K562 (cell line): ENCODE results near the gene CERS2. TPM values are rescaled to one million over a fixed set of nuclear protein-coding genes. Genes with fewer than 3 reads are reported as not detected.

Source experiments
- ATAC-seq: fragments of 200-7000 bp; cut with Tn5 transposase; 3 replicates; pipeline ENCODE4 v1.9.1; 2020; ENCODE audit warnings: moderate library complexity
- BruUV-seq: library from RNA; stranded (reverse); fragments of 400-500 nt; replicated peaks from 2 replicates; lab custom pipeline; 2021; lab: Mats Ljungman, UMichigan
- CTCF ChIA-PET: fragments of 300-600 bp; formaldehyde crosslinking; extraction: SDS; loops from one replicate; lab custom pipeline; 2021; ENCODE audit warnings: low intra/inter-chr PET ratio; lab: Yijun Ruan, JAX
- POLR2A ChIA-PET: fragments of 300-600, 350-650 bp; sonication (Branson Sonifier 250); formaldehyde crosslinking; extraction: SDS; loops from one replicate; lab custom pipeline; 2021; ENCODE audit warnings: antibody characterized with exemption, inconsistent platforms; lab: Yijun Ruan, JAX
- DNase-seq, 4 experiments: peaks; one replicate each; pipeline versions ENCODE4 v3.0.0 to v3.0.0-alpha.2; 2011 to 2018; ENCODE audit warnings: low spot score in 3 of 4, mixed read lengths in 3 of 4; ENCODE audit errors: extremely low read depth in 1 of 4
- FAIRE-seq: peaks from 2 replicates; lab custom pipeline; 2011; peaks lifted over from hg19 to GRCh38; lab: Jason Lieb, UNC
- H2AFZ ChIP-seq: 2 replicates; pipeline ENCODE4 v1.6.0; 2011; ENCODE audit warnings: low read depth, low read length, control low read depth, inconsistent platforms
- H3K27ac ChIP-seq: fragments of 200-600 bp; 3 replicates; pipeline ENCODE4 v1.8.0; 2011; ENCODE audit warnings: low read depth, mild to moderate bottlenecking, control low read depth, inconsistent platforms, low read length, moderate library complexity, mixed read lengths; ENCODE audit errors: extremely low read depth
- H3K27me3 ChIP-seq, 2 experiments: fragments of 300-600 bp in 1 of 2; 2 replicates in 1 of 2; 3 replicates in 1 of 2; pipeline versions ENCODE4 v1.6.0 to v1.8.0; 2011; ENCODE audit warnings: inconsistent platforms in 2 of 2, low read length in 2 of 2, mild to moderate bottlenecking in 1 of 2, mixed read lengths in 1 of 2, moderate library complexity in 1 of 2; ENCODE audit not compliant: control insufficient read depth in 2 of 2, insufficient read depth in 2 of 2
- H3K36me3 ChIP-seq: fragments of 300-600 bp; 3 replicates; pipeline ENCODE4 v1.8.0; 2011; ENCODE audit warnings: mild to moderate bottlenecking, low read length, inconsistent platforms; ENCODE audit not compliant: control insufficient read depth, insufficient read depth
- H3K4me1 ChIP-seq, 2 experiments: fragments of 200-600 bp in 1 of 2; replicated peaks in 1 of 2; 2 replicates in 1 of 2; 3 replicates in 1 of 2; pipeline versions ENCODE4 v1.5.1 to v1.8.0; 2011; ENCODE audit warnings: inconsistent platforms in 2 of 2, low read length in 2 of 2, mild to moderate bottlenecking in 1 of 2, mixed read lengths in 1 of 2, moderate library complexity in 1 of 2; ENCODE audit not compliant: control insufficient read depth in 2 of 2, insufficient read depth in 2 of 2
- H3K4me2 ChIP-seq: 2 replicates; pipeline ENCODE4 v1.6.1; 2011; ENCODE audit warnings: low read length, control low read depth, inconsistent platforms, mixed read lengths; ENCODE audit not compliant: insufficient read depth
- H3K4me3 ChIP-seq: fragments of 200-600 bp; sonication (generic), shearing (Covaris generic); 2 replicates; pipeline ENCODE4 v1.5.1; 2016; ENCODE audit warnings: control low read depth, inconsistent platforms
- H3K79me2 ChIP-seq: fragments of 200-600 bp; 3 replicates; pipeline ENCODE4 v1.8.0; 2011; ENCODE audit warnings: low read length, inconsistent platforms; ENCODE audit not compliant: control insufficient read depth, insufficient read depth
- H3K9ac ChIP-seq, 2 experiments: 2 replicates each; pipeline versions ENCODE4 v1.6.0 to v1.6.1; 2011; ENCODE audit warnings: low read depth in 2 of 2, low read length in 2 of 2, control low read depth in 1 of 2, inconsistent platforms in 1 of 2, mild to moderate bottlenecking in 1 of 2, mixed read lengths in 1 of 2; ENCODE audit not compliant: insufficient read depth in 1 of 2
- H3K9me1 ChIP-seq: one replicate; pipeline ENCODE4 v1.6.0; 2011; ENCODE audit warnings: inconsistent platforms, mild to moderate bottlenecking, low read length, moderate library complexity; ENCODE audit not compliant: control insufficient read depth, insufficient read depth
- H3K9me3 ChIP-seq: replicated peaks from 2 replicates; pipeline ENCODE4 v1.5.1; 2011; ENCODE audit warnings: low read depth, low read length, inconsistent platforms; ENCODE audit not compliant: control insufficient read depth, insufficient read depth
- H4K20me1 ChIP-seq: replicated peaks from 2 replicates; pipeline ENCODE4 v1.6.1; 2011; ENCODE audit warnings: low read length, inconsistent platforms, mixed read lengths; ENCODE audit not compliant: control insufficient read depth, insufficient read depth
- BRD9 ChIP-seq: fragments of 450-650 bp; IDR thresholded peaks from 2 replicates; pipeline ENCODE4 v1.6.1; 2018; ENCODE audit warnings: low read depth; ENCODE audit not compliant: partially characterized antibody
- ELK1 ChIP-seq: sonication (generic); formaldehyde crosslinking; IDR thresholded peaks from 2 replicates; pipeline ENCODE4 v1.8.1; 2022; ENCODE audit warnings: missing genetic modification reagents
- MCM2 ChIP-seq: fragments of 450-650 bp; IDR thresholded peaks from 2 replicates; pipeline ENCODE4 v1.6.1; 2017; ENCODE audit warnings: low read depth, mild to moderate bottlenecking
- MCM7 ChIP-seq, 2 experiments: fragments of 450-650 bp; IDR thresholded peaks; 2 replicates each; pipeline ENCODE4 v1.6.1; 2016 to 2018
- MED1 ChIP-seq: sonication (generic); formaldehyde crosslinking; IDR thresholded peaks from 2 replicates; pipeline ENCODE4 v1.8.1; 2023; ENCODE audit warnings: missing genetic modification reagents, borderline replicate concordance
- REST ChIP-seq, 2 experiments: fragments of 450-650 bp; formaldehyde crosslinking in 1 of 2; IDR thresholded peaks; 2 replicates each; pipeline versions ENCODE4 v1.4.0 to v1.6.1; 2014 to 2020; ENCODE audit warnings: mild to moderate bottlenecking in 2 of 2, borderline replicate concordance in 1 of 2, low read depth in 1 of 2
- SREBF1 ChIP-seq: fragments of 150-350 bp; IDR thresholded peaks from 2 replicates; pipeline ENCODE4 v1.6.1; 2014; ENCODE audit warnings: antibody characterized with exemption, low read depth, low read length, borderline replicate concordance
- TFAM ChIP-seq: fragments of 250-450 bp; sonication (Bioruptor Pico); conservative IDR thresholded peaks from 2 replicates; pipeline ENCODE4 v1.5.0; 2021; ENCODE audit warnings: mild to moderate bottlenecking, moderate library complexity
- ZNF143 ChIP-seq: sonication (generic); formaldehyde crosslinking; IDR thresholded peaks from 2 replicates; pipeline ENCODE4 v1.9.0; 2022; ENCODE audit warnings: mild to moderate bottlenecking, missing genetic modification reagents
- WGBS: fragments of 100-300 bp; shearing (Covaris generic); methylation state at CpG from one replicate; pipeline ENCODE4 v1.1.6; 2016; ENCODE audit warnings: low coverage, mixed read lengths; ENCODE audit not compliant: insufficient coverage; ENCODE audit errors: missing lambda C conversion rate; 5-methylcytosine and 5-hydroxymethylcytosine counted together
- in situ Hi-C: fragments of 300-500 bp; cut with MboI; formaldehyde crosslinking; loops from 4 replicates; pipeline ENCODE4 v1.15.0; 2018; ENCODE audit warnings: inconsistent platforms, mixed read lengths
- intact Hi-C: fragments of 100-400 bp; cut with micrococcal nuclease; formaldehyde crosslinking; loops from 2 replicates; pipeline ENCODE4 v1.14.2; 2022
- polyA plus RNA-seq, 8 experiments: library from polyadenylated mRNA; depleted of rRNA in 4 of 8; stranded (reverse) in 5 of 8; unstranded in 3 of 8; fragments of >200 nt; fragmentation: Nextera tagmentation in 2 of 8; fragmentation: Illumina TruSeq in 1 of 8; extraction: Ambion mirVana in 2 of 8; extraction: Trizol in 1 of 8; gene quantifications; 2 replicates each; pipeline versions ENCODE4 v1.2.1 to v1.2.3, GENCODE V29; 2011 to 2014; ENCODE audit warnings: inconsistent platforms in 1 of 8, missing spikeins in 1 of 8
- total RNA-seq, 7 experiments: library from RNA; depleted of rRNA in 6 of 7; stranded (reverse); fragments of >200 nt in 6 of 7; fragmentation: Illumina TruSeq in 2 of 7; extraction: Trizol in 2 of 7; gene quantifications; 2 replicates each; pipeline versions ENCODE4 v1.2.1 to v1.2.3, GENCODE V29; 2011 to 2021; ENCODE audit warnings: low replicate concordance in 1 of 7
- TF ChIP-seq, protein P1 (sequence below): fragments of 200-800 bp; sonication (Bioruptor generic); IDR thresholded peaks from 2 replicates; pipeline ENCODE4 v1.6.1; 2017; ENCODE audit warnings: missing genetic modification characterization, missing compliant biosample characterization
- TF ChIP-seq, protein P2 (sequence below): fragments of 450-650 bp; conservative IDR thresholded peaks from 2 replicates; pipeline ENCODE4 v1.6.1; 2016; ENCODE audit warnings: missing genetic modification characterization, low read depth, mild to moderate bottlenecking, missing compliant biosample characterization, moderate library complexity

Gene CERS2
- total and polyA plus RNA-seq, 9 of the 15 experiments (the other 6 are each of a cell fraction or from before 2014, with no cell fraction given), result 23.4 to 295 (median 132) TPM

DNA sequence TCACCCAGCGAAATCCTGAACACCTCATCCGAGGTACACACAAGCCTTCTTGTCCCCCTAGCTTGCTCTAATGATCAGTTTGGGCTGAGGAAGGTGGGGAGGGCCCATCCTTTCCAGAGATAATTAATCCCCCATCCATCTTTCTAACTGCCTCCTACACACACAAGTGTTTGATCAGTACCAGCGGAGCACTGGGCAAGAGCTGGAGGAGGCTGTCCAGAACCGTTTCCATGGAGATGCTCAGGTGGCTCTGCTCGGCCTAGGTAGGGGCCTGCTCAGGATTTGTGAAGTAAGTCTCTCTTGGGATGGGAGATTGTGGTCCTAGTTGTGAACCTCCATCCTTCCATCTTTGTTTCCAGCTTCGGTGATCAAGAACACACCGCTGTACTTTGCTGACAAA is 13.3 kb upstream of the CERS2 start:
- Histone ChIP-seq H3K4me1 (peaks cover 6 to 7% of the 10 kb centered on the region in 2 experiments; a peak in 3 of 5 replicates), H3K4me3 (no peak overlapping the region), H3K9ac (no peak overlapping the region), H2AFZ (no peak overlapping the region), H3K27ac (no peak overlapping the region), H3K36me3 (no peaks in the 10 kb centered on the region), H4K20me1 (no peaks in the 10 kb centered on the region), H3K9me3 (no peaks in the 10 kb centered on the region), H3K4me2 (no peak overlapping the region), H3K9me1 (peaks cover 2% of the 10 kb centered on the region), H3K79me2 (no peaks in the 10 kb centered on the region), H3K27me3 (no peaks in the 10 kb centered on the region)
- in situ Hi-C loops, result no loop called here
- intact Hi-C loops, result no loop called here
- no peak for FAIRE-seq
- DNase-seq, result no peak
- ChIA-PET CTCF (no interaction called here), POLR2A (interaction anchor here (0.8 to 2.2 kb wide), 2 partner anchors 14 to 409 kb away, joined by 3 to 6 read pairs; no protein-coding TSS in a partner anchor)
- ATAC-seq, result no peak
- BruUV-seq, result no TSS peak
- 53% methylated on average over 7 of the region's 7 CpGs for WGBS
- no peak for TF ChIP-seq SREBF1
- TF ChIP-seq, protein P1, sequence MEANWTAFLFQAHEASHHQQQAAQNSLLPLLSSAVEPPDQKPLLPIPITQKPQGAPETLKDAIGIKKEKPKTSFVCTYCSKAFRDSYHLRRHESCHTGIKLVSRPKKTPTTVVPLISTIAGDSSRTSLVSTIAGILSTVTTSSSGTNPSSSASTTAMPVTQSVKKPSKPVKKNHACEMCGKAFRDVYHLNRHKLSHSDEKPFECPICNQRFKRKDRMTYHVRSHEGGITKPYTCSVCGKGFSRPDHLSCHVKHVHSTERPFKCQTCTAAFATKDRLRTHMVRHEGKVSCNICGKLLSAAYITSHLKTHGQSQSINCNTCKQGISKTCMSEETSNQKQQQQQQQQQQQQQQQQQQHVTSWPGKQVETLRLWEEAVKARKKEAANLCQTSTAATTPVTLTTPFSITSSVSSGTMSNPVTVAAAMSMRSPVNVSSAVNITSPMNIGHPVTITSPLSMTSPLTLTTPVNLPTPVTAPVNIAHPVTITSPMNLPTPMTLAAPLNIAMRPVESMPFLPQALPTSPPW, result no peak
- TF ChIP-seq ELK1 (CRISPR knock-in tag), result no peak
- TF ChIP-seq MCM7 (IDR thresholded peaks at IDR 0.05), result no peak
- TF ChIP-seq ZNF143 (CRISPR knock-in tag), result no peak
- no peak for TF ChIP-seq MCM2
- TF ChIP-seq MED1 (CRISPR knock-in tag), result no peak
- no peak for TF ChIP-seq BRD9
- TF ChIP-seq, protein P2, sequence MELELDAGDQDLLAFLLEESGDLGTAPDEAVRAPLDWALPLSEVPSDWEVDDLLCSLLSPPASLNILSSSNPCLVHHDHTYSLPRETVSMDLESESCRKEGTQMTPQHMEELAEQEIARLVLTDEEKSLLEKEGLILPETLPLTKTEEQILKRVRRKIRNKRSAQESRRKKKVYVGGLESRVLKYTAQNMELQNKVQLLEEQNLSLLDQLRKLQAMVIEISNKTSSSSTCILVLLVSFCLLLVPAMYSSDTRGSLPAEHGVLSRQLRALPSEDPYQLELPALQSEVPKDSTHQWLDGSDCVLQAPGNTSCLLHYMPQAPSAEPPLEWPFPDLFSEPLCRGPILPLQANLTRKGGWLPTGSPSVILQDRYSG (tag), result no peak
- no peak for TF ChIP-seq REST (IDR thresholded peaks at IDR 0.05; ENCODE audit: borderline replicate concordance)
- TF ChIP-seq REST (CRISPR knock-in tag; IDR thresholded peaks at IDR 0.05; ENCODE audit: low read depth), result no peak
- TF ChIP-seq TFAM (CRISPR knock-in tag), result no peak
